22Rv1 (cell line): ENCODE measurements around the gene STEAP2.
A peak's percentile ranks its signal among the peaks of the same experiment; 100 is the strongest.

Experiments used
- H3K27ac ChIP-seq: fragments of 450-650 bp; 2 replicates; pipeline ENCODE4 v1.5.1; 2017
- ZFX ChIP-seq: fragments of 450-650 bp; IDR thresholded peaks from 2 replicates; pipeline ENCODE4 v1.6.1; 2017; ENCODE audit warnings: antibody characterized with exemption, borderline replicate concordance
- TF ChIP-seq, protein P1 (sequence below): fragments of 450-650 bp; IDR thresholded peaks from 2 replicates; pipeline ENCODE4 v1.5.1; 2017; ENCODE audit warnings: mild to moderate bottlenecking

The STEAP2 gene

DNA sequence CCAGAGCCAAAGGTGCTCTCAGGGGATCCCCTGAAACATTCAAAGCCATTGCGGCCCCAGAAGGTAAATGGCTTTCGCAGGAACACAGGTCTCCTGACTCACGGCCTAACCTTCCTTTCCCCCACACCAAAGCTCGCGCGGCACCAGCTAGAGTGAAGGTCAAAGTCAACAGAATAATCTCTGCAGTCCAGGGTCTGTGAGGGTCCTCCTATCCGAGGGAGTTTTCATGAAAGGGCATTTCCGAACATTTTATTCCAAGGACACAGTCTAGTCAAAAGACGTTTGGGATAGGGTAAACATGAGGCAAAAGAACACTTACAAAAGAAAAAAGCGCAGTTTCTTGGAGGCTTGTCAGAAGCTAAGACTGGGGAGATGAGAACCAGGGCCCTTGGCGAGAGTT, 559 bp upstream of the STEAP2 start:
- H3K27ac ChIP-seq: peak overlapping the region; percentile 87
- TF ChIP-seq ZFX: no peak
- TF ChIP-seq, protein P1, sequence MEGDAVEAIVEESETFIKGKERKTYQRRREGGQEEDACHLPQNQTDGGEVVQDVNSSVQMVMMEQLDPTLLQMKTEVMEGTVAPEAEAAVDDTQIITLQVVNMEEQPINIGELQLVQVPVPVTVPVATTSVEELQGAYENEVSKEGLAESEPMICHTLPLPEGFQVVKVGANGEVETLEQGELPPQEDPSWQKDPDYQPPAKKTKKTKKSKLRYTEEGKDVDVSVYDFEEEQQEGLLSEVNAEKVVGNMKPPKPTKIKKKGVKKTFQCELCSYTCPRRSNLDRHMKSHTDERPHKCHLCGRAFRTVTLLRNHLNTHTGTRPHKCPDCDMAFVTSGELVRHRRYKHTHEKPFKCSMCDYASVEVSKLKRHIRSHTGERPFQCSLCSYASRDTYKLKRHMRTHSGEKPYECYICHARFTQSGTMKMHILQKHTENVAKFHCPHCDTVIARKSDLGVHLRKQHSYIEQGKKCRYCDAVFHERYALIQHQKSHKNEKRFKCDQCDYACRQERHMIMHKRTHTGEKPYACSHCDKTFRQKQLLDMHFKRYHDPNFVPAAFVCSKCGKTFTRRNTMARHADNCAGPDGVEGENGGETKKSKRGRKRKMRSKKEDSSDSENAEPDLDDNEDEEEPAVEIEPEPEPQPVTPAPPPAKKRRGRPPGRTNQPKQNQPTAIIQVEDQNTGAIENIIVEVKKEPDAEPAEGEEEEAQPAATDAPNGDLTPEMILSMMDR: no peak

DNA sequence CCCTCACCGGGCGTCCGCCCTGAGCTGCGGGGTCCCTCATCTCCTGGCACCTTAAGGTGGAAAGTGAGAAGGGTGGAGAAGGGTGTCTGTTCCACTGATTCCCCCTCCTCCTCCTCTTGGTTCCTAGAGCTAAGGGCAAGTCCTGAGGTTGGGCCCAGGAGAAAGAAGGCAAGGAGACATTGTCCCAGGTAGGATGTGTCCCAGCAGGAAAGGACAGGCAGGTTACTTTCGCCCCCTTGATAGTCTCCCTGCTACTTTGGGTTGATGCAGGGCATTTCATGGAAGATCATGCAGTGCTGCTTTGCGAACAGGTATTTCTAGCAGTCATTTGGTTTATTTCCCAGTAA, 582 bp downstream of the STEAP2 start:
- peak overlapping the region; percentile 87 for H3K27ac ChIP-seq
- TF ChIP-seq, protein P1: no peak
- no peak for TF ChIP-seq ZFX

DNA sequence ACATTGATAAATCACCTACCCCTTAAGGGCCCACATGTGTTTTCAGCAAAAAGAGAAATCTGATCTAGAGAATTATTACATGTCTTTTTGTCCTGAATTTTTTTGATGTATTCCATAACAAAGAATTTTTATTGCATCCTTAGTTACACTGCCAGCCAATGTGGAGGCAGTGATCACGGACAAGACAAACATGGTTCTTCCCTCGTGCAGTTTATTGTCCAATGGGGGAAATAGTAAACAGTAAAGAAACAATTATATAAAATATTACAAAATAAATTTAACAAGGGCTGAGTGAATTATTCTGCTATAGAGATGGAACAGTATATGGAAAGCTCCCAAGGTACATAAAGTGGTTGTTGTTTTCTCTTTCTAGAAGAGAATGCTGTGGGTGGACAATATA, 2.0 kb downstream of the STEAP2 start:
- TF ChIP-seq, protein P1: no peak
- TF ChIP-seq ZFX: no peak
- H3K27ac ChIP-seq: peak overlapping the region; percentile 87

DNA sequence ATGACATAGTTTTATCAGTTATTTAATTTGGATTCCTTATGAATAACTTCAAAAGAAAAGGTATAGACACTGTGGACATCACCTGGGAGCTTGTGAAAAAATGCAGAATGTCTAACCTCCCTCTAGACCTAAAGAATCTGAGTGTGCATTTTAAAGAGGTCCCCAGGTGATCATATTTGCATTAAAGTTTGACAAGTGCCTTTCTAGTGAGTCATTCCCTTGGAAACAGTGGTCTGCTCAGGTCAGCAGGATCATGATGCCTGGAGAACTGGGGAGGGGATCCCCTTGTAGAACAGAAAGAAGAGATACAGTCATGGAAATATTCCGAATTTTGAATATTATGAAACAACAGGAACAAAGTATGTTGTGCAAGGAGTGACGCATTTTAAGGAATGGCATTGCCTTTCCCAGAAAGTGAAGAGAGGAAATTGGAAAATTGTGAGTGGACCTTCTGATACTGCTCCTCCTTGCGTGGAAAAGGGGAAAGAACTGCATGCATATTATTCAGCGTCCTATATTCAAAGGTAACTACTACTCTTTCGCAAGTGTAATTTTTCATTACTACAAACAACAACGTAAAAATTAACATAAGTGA, 4.6 kb downstream of the STEAP2 start:
- peak overlapping the region; percentile 87 for H3K27ac ChIP-seq
- TF ChIP-seq, protein P1: no peak
- no peak for TF ChIP-seq ZFX

DNA sequence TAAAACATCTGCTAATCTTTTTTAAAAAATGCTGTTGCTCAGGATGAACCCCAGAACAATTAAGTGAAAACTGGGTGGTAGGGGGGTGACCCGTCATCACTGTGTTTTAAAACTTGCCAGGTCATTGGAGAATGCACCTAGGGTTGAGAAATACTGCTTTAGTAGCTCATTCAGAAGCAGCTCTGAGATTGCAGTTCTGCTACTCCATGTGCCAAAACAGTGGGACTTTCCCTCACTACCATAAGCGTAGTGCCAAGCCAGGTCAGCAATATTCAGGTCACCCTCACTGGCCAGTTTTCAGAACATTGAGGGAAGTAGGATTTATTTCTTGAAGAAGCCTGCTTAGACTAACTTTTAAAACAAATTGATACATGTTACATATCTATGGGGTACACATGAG, 5.2 kb downstream of the STEAP2 start:
- peak overlapping the region; percentile 87 for H3K27ac ChIP-seq
- TF ChIP-seq, protein P1: no peak
- no peak for TF ChIP-seq ZFX

DNA sequence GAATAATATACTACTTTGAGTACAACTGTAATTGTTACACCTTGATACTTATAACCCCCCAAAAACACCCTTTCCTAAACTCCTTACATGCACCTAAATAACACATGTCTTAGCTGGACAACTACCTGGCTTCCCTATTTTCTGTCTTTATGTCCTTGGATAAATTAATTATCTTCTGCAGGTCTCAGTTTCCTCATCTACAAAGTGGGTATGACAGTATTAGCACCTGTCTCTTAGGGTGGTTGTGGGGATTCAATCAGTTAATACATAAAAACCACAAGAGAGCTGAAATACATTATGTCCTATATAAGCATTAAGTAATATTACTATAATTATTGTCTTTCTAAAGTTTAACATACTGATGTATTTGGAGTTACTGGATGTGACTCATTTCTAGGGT, 10.8 kb downstream of the STEAP2 start:
- H3K27ac ChIP-seq: peak overlapping the region; percentile 89
- TF ChIP-seq, protein P1: no peak
- no peak for TF ChIP-seq ZFX

DNA sequence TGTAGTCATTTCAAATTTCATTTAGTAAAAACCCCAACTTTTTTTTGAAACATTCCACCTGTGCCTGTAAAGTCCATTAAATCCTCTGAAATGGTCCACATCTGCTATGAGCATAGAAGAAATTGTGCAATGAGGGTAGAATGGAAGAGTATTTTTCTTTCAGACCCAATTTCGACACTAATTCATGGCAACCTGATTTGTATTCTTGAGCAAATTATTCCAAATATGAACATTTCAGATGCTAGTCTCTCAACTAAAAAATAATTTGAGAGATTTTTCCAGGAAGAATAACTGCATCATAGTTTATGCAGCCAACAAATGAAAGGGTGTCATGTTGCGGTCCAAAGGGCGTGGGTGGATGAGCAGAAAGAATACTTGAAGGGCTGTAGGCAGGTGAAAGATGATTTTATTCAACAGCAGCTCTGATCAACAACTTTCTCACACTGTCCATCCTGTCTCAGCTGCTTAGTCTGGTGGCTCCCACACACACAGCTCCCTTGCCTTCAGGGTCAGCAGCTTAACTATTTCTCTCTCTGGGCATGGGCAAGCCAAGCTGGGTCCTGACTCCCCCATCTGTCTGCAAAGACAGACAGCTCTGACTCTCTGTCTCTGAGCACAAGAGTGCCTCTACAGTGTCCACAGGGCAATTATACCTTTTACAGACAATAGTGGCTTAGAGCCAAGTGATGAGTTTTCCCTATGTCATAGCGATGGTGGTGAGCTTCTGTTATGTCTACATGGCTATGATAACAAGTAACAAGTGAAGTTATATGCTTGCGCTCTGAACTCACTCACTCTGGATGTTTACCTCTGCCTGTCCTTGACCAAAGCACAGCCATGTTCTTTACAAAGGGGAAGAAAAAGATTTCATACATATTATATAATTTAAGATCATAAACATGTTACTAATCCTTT, 11.5 kb downstream of the STEAP2 start:
- H3K27ac ChIP-seq: peak overlapping the region; percentile 89
- no peak for TF ChIP-seq ZFX
- TF ChIP-seq, protein P1: no peak; the same call in 1 of the 2 replicates
